Measurements from ENCODE around the gene REC8. TPM values are rescaled to one million over a fixed set of nuclear protein-coding genes. Genes with fewer than 3 reads are reported as not detected.

REC8 gene
- total RNA-seq, 1 experiment from 2014 or later, result 6.5 TPM

Other genes starting within 250 kb of the REC8 start
- 42.8 to 50.0 TPM (median 43.6 TPM) in 5 replicates for gene DHRS4, start 218.3 kb upstream of the REC8 start, total RNA-seq (2022; extraction: Qiagen RNA extraction)
- gene DHRS4L2, start 183.2 kb upstream of the REC8 start, total RNA-seq (2022; extraction: Qiagen RNA extraction), result 25.5 to 34.0 TPM (median 29.6 TPM) in 5 replicates
- 0.35 to 0.74 TPM (median 0.53 TPM) in 5 replicates for gene CARMIL3, start 120.1 kb upstream of the REC8 start, total RNA-seq (2022; extraction: Qiagen RNA extraction)
- not detected in 5 replicates for gene CPNE6, start 100.5 kb upstream of the REC8 start, total RNA-seq (2022; extraction: Qiagen RNA extraction)
- gene PCK2, start 77.8 kb upstream of the REC8 start, total RNA-seq (2022; extraction: Qiagen RNA extraction), result 15.0 to 21.2 TPM (median 19.3 TPM) in 5 replicates
- gene DCAF11, start 57.3 kb upstream of the REC8 start, total RNA-seq (2022; extraction: Qiagen RNA extraction), result 20.8 to 22.4 TPM (median 21.9 TPM) in 5 replicates
- 0.56 to 1.1 TPM (median 0.84 TPM) in 5 replicates for gene NRL, start 57.1 kb upstream of the REC8 start, total RNA-seq (2022; extraction: Qiagen RNA extraction)
- gene FITM1, start 41.4 kb upstream of the REC8 start, total RNA-seq (2022; extraction: Qiagen RNA extraction), result 0.13 to 0.19 TPM in 2 of 5 replicates, not detected in the others
- 159 to 187 TPM (median 162 TPM) in 5 replicates for gene PSME1, start 35.9 kb upstream of the REC8 start, total RNA-seq (2022; extraction: Qiagen RNA extraction)
- gene EMC9, start 30.5 kb upstream of the REC8 start, total RNA-seq (2022; extraction: Qiagen RNA extraction), result 45.7 to 62.3 TPM (median 60.1 TPM) in 5 replicates
- gene PSME2, start 25.5 kb upstream of the REC8 start, total RNA-seq (2022; extraction: Qiagen RNA extraction), result 151 to 185 TPM (median 159 TPM) in 5 replicates
- 19.9 to 35.1 TPM (median 34.3 TPM) in 5 replicates for gene RNF31, start 24.6 kb upstream of the REC8 start, total RNA-seq (2022; extraction: Qiagen RNA extraction)
- 16.8 to 21.0 TPM (median 17.7 TPM) in 5 replicates for gene IRF9, start 10.8 kb upstream of the REC8 start, total RNA-seq (2022; extraction: Qiagen RNA extraction)
- gene IPO4, start 16.7 kb downstream of the REC8 start, total RNA-seq (2022; extraction: Qiagen RNA extraction), result 72.5 to 89.6 TPM (median 84.6 TPM) in 5 replicates
- 58.4 to 64.8 TPM (median 63.8 TPM) in 5 replicates for gene TM9SF1, start 23.4 kb downstream of the REC8 start, total RNA-seq (2022; extraction: Qiagen RNA extraction)
- not detected in 5 replicates for gene TSSK4, start 33.6 kb downstream of the REC8 start, total RNA-seq (2022; extraction: Qiagen RNA extraction)
- gene CHMP4A, start 41.4 kb downstream of the REC8 start, total RNA-seq (2022; extraction: Qiagen RNA extraction), result 75.9 to 98.1 TPM (median 81.6 TPM) in 5 replicates
- gene MDP1, start 44.0 kb downstream of the REC8 start, total RNA-seq (2022; extraction: Qiagen RNA extraction), result 29.1 to 34.2 TPM (median 30.7 TPM) in 5 replicates
- 450 to 490 TPM (median 458 TPM) in 5 replicates for gene NEDD8, start 60.3 kb downstream of the REC8 start, total RNA-seq (2022; extraction: Qiagen RNA extraction)
- gene GMPR2, start 60.8 kb downstream of the REC8 start, total RNA-seq (2022; extraction: Qiagen RNA extraction), result 54.1 to 66.3 TPM (median 57.2 TPM) in 5 replicates
- gene TINF2, start 70.5 kb downstream of the REC8 start, total RNA-seq (2022; extraction: Qiagen RNA extraction), result 34.4 to 39.3 TPM (median 36.4 TPM) in 5 replicates
- 0.89 to 1.9 TPM (median 1.4 TPM) in 5 replicates for gene TGM1, start 91.1 kb downstream of the REC8 start, total RNA-seq (2022; extraction: Qiagen RNA extraction)
- 15.5 to 19.8 TPM (median 17.5 TPM) in 5 replicates for gene RABGGTA, start 99.5 kb downstream of the REC8 start, total RNA-seq (2022; extraction: Qiagen RNA extraction)
- gene DHRS1, start 127.7 kb downstream of the REC8 start, total RNA-seq (2022; extraction: Qiagen RNA extraction), result 10.4 to 14.5 TPM (median 11.6 TPM) in 5 replicates
- 13.5 to 16.8 TPM (median 15.9 TPM) in 5 replicates for gene NOP9, start 127.8 kb downstream of the REC8 start, total RNA-seq (2022; extraction: Qiagen RNA extraction)
- 0.08 to 0.24 TPM (median 0.17 TPM) in 5 replicates for gene CIDEB, start 135.9 kb downstream of the REC8 start, total RNA-seq (2022; extraction: Qiagen RNA extraction)
- 2.1 to 5.7 TPM (median 4.5 TPM) in 5 replicates for gene LTB4R2, start 138.1 kb downstream of the REC8 start, total RNA-seq (2022; extraction: Qiagen RNA extraction)
- gene LTB4R, start 139.4 kb downstream of the REC8 start, total RNA-seq (2022; extraction: Qiagen RNA extraction), result 4.4 to 7.8 TPM (median 5.9 TPM) in 5 replicates
- not detected in 5 replicates for gene ADCY4, start 163.0 kb downstream of the REC8 start, total RNA-seq (2022; extraction: Qiagen RNA extraction)
- not detected in 5 replicates for gene RIPK3, start 167.9 kb downstream of the REC8 start, total RNA-seq (2022; extraction: Qiagen RNA extraction)
- 0.16 to 0.42 TPM (median 0.18 TPM) in 5 replicates for gene NFATC4, start 196.1 kb downstream of the REC8 start, total RNA-seq (2022; extraction: Qiagen RNA extraction)
- 0.23 to 0.36 TPM (median 0.29 TPM) in 5 replicates for gene NYNRIN, start 226.9 kb downstream of the REC8 start, total RNA-seq (2022; extraction: Qiagen RNA extraction)

Data from A549 treated with Mapracorat at 1 μM for 4 hours (cell line).